MG63 (cell line): ENCODE results near the gene USP17L13. TPM values are rescaled to one million over a fixed set of nuclear protein-coding genes. Genes with fewer than 3 reads are reported as not detected.
"Not testable (repeated sequence)": the region's sequence is repeated elsewhere in the genome, so short reads cannot be mapped to it uniquely, and the experiment has no call there.

Experiments used
- DNase-seq: peaks from one replicate; pipeline ENCODE4 v3.0.0-alpha.2; 2020
- H3K27me3 ChIP-seq: fragments of 250-450 bp; sonication (Bioruptor Pico); 2 replicates; pipeline ENCODE4 v1.5.1; 2020; ENCODE audit warnings: mild to moderate bottlenecking, moderate library complexity
- H3K36me3 ChIP-seq: fragments of 250-450 bp; sonication (Bioruptor Pico); 2 replicates; pipeline ENCODE4 v1.5.1; 2020; ENCODE audit warnings: mild to moderate bottlenecking, moderate library complexity
- H3K4me3 ChIP-seq: fragments of 250-450 bp; sonication (Bioruptor Pico); 2 replicates; pipeline ENCODE4 v1.5.1; 2020; ENCODE audit warnings: mild to moderate bottlenecking, moderate library complexity
- H3K9me3 ChIP-seq: fragments of 250-450 bp; sonication (Bioruptor Pico); 2 replicates; pipeline ENCODE4 v1.5.1; 2020; ENCODE audit warnings: mild to moderate bottlenecking, moderate library complexity
- total RNA-seq: library from RNA; depleted of rRNA; stranded (reverse); fragments of >200 nt; shearing (Covaris generic); gene quantifications from 2 replicates; pipeline ENCODE4 v1.2.3, GENCODE V29; 2014; ENCODE audit warnings: low replicate concordance; rRNA removed

Gene USP17L13
- total RNA-seq = not detected in 2 replicates

- not testable (repeated sequence) for DNase-seq, H3K36me3 ChIP-seq
Observed at GRCh38 chr4:9224596-9224995, at the start of gene USP17L13. Gene USP17L13, plus strand, starts transcription at chr4:9224896. Its CDS starts 0 bp downstream, at chr4:9224896.

DNA sequence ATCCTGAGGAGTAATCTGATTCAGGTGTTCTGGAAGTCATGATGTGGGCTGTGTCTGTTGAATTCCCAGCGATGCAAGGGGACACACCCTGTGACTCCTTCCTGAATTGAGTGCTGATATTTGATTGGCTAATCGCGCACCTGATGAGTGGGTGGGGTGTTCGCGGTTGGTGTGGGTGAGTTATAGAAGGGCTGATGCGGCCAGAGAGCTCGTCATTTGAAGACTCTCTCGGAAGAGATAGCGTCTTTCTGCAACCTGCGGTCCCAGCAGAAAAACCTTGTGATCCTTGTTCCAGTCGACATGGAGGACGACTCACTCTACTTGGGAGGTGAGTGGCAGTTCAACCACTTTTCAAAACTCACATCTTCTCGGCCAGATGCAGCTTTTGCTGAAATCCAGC is 14.3 kb upstream of the USP17L13 start, which contains the start of gene USP17L10:
USP17L10 (plus strand) TSS at position 301 of the 400 bp plus-strand sequence; CDS start at position 301, 0 bp downstream.
- not testable (repeated sequence) for DNase-seq, H3K9me3 ChIP-seq, H3K4me3 ChIP-seq, H3K27me3 ChIP-seq, H3K36me3 ChIP-seq

More at GRCh38 chr4:9224596-9224995, at the start of gene USP17L13:
- not testable (repeated sequence) for H3K4me3 ChIP-seq, H3K9me3 ChIP-seq, H3K27me3 ChIP-seq

DNA sequence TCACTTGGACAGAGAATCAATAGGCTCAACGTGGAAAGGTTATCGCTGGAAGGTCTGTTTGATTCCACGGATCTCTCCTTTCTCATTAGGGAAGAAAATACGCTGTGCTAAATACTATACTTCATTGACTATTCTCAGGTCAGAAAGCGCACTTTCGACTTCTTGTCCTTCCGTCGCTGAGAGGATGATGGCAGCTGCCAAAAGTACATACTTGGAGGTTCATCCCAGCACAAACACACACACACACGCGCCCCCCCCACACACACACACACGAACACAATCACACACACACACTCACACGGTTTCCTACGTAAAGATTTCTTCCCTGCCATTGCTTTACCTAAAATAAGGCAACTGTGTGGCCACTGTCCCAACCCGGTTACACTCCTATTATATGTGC is 10.0 kb upstream of the USP17L13 start:
- H3K27me3 ChIP-seq, H3K4me3 ChIP-seq, H3K9me3 ChIP-seq, DNase-seq, H3K36me3 ChIP-seq: not testable (repeated sequence)

GRCh38 chr4:9215105-9215504 is 9.6 kb upstream of the USP17L13 start, which contains the start of gene USP17L11:
Gene USP17L11, plus strand, starts transcription at chr4:9215405. Its CDS starts 0 bp downstream, at chr4:9215405.
- H3K36me3 ChIP-seq, DNase-seq, H3K9me3 ChIP-seq, H3K4me3 ChIP-seq, H3K27me3 ChIP-seq: not testable (repeated sequence)

GRCh38 chr4:9219852-9220251 is 4.8 kb upstream of the USP17L13 start, which contains the start of gene USP17L12:
Gene USP17L12, plus strand, starts transcription at chr4:9220152. Its CDS starts 0 bp downstream, at chr4:9220152.
- not testable (repeated sequence) for DNase-seq, H3K4me3 ChIP-seq

DNA sequence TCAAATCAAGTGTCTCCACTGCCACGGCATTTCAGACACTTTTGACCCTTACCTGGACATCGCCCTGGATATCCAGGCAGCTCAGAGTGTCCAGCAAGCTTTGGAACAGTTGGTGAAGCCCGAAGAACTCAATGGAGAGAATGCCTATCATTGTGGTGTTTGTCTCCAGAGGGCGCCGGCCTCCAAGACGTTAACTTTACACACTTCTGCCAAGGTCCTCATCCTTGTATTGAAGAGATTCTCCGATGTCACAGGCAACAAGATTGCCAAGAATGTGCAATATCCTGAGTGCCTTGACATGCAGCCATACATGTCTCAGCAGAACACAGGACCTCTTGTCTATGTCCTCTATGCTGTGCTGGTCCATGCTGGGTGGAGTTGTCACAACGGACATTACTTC is 5.6 kb downstream of the USP17L13 start:
- H3K9me3 ChIP-seq, H3K36me3 ChIP-seq, DNase-seq, H3K27me3 ChIP-seq, H3K4me3 ChIP-seq: not testable (repeated sequence)

More at GRCh38 chr4:9219852-9220251, 4.8 kb upstream of the USP17L13 start, which contains the start of gene USP17L12:
- H3K36me3 ChIP-seq, H3K9me3 ChIP-seq, H3K27me3 ChIP-seq: not testable (repeated sequence)

DNA sequence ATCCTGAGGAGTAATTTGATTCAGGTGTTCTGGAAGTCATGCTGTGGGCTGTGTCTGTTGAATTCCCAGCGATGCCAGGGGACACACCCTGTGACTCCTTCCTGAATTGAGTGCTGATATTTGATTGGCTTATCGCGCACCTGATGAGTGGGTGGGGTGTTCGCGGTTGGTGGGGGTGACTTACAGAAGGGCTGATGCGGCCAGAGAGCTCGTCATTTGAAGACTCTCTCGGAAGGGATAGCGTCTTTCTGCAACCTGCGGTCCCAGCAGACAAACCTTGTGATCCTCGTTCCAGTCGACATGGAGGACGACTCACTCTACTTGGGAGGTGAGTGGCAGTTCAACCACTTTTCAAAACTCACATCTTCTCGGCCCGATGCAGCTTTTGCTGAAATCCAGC is 9.4 kb downstream of the USP17L13 start, which contains the start of gene USP17L15:
USP17L15 (plus strand) TSS at position 301 of the 400 bp plus-strand sequence; CDS start at position 301, 0 bp downstream.
- H3K9me3 ChIP-seq = not testable (repeated sequence)

GRCh38 chr4:9238461-9238860 is 13.8 kb downstream of the USP17L13 start:
- not testable (repeated sequence) for H3K27me3 ChIP-seq, H3K36me3 ChIP-seq, H3K4me3 ChIP-seq, H3K9me3 ChIP-seq, DNase-seq

More for the DNA sequence above, 9.4 kb downstream of the USP17L13 start, which contains the start of gene USP17L15:
- H3K27me3 ChIP-seq, H3K36me3 ChIP-seq, DNase-seq, H3K4me3 ChIP-seq: not testable (repeated sequence)

GRCh38 chr4:9243579-9243978 is 18.9 kb downstream of the USP17L13 start, which contains the start of gene USP17L17:
Gene USP17L17, plus strand, starts transcription at chr4:9243879. Its CDS starts 0 bp downstream, at chr4:9243879.
- H3K36me3 ChIP-seq, H3K9me3 ChIP-seq, H3K4me3 ChIP-seq, H3K27me3 ChIP-seq, DNase-seq: not testable (repeated sequence)

- H3K27me3 ChIP-seq, H3K9me3 ChIP-seq, H3K4me3 ChIP-seq, DNase-seq, H3K36me3 ChIP-seq: not testable (repeated sequence)
Observed at GRCh38 chr4:9247953-9248680, 23.4 kb downstream of the USP17L13 start, which contains the start of gene USP17L18. Gene USP17L18, plus strand, starts transcription at chr4:9248630. Its CDS starts 0 bp downstream, at chr4:9248630.

DNA sequence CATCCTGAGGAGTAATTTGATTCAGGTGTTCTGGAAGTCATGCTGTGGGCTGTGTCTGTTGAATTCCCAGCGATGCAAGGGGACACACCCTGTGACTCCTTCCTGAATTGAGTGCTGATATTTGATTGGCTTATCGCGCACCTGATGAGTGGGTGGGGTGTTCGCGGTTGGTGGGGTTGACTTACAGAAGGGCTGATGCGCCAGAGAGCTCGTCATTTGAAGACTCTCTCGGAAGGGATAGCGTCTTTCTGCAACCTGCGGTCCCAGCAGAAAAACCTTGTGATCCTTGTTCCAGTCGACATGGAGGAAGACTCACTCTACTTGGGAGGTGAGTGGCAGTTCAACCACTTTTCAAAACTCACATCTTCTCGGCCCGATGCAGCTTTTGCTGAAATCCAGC is 28.4 kb downstream of the USP17L13 start, which contains the start of gene USP17L19:
USP17L19 (plus strand) TSS at position 301 of the 400 bp plus-strand sequence; CDS start at position 301, 0 bp downstream.
- not testable (repeated sequence) for H3K27me3 ChIP-seq, H3K9me3 ChIP-seq, H3K36me3 ChIP-seq, DNase-seq, H3K4me3 ChIP-seq

- H3K4me3 ChIP-seq, DNase-seq, H3K27me3 ChIP-seq, H3K36me3 ChIP-seq, H3K9me3 ChIP-seq: not testable (repeated sequence)
Observed at GRCh38 chr4:9257824-9258223, 33.1 kb downstream of the USP17L13 start, which contains the start of gene USP17L20. Gene USP17L20, plus strand, starts transcription at chr4:9258124. Its CDS starts 0 bp downstream, at chr4:9258124.

- not testable (repeated sequence) for DNase-seq, H3K27me3 ChIP-seq, H3K36me3 ChIP-seq, H3K9me3 ChIP-seq, H3K4me3 ChIP-seq
Observed at GRCh38 chr4:9262572-9262971, 37.9 kb downstream of the USP17L13 start, which contains the start of gene USP17L21. Gene USP17L21, plus strand, starts transcription at chr4:9262872. Its CDS starts 0 bp downstream, at chr4:9262872.

GRCh38 chr4:9267319-9267718 is 42.6 kb downstream of the USP17L13 start, which contains the start of gene USP17L22:
Gene USP17L22, plus strand, starts transcription at chr4:9267619. Its CDS starts 0 bp downstream, at chr4:9267619.
- not testable (repeated sequence) for H3K9me3 ChIP-seq, H3K36me3 ChIP-seq, H3K4me3 ChIP-seq, DNase-seq, H3K27me3 ChIP-seq

DNA sequence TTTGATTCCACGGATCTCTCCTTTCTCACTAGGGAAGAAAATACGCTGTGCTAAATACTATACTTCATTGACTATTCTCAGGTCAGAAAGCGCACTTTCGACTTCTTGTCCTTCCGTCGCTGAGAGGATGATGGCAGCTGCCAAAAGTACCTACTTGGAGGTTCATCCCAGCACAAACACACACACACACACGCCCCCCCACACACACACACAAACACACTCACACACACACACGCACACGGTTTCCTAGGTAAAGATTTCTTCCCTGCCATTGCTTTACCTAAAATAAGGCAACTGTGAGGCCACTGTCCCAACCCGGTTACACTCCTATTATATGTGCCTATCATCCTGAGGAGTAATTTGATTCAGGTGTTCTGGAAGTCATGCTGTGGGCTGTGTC is 47.0 kb downstream of the USP17L13 start:
- not testable (repeated sequence) for H3K27me3 ChIP-seq, H3K4me3 ChIP-seq, H3K9me3 ChIP-seq, H3K36me3 ChIP-seq, DNase-seq
